Common myeloid progenitor, CD34-positive (primary cell): ENCODE results near the gene MAMSTR. TPM values are rescaled to one million over a fixed set of nuclear protein-coding genes. Genes with fewer than 3 reads are reported as not detected.
"Not testable (repeated sequence)": the region's sequence is repeated elsewhere in the genome, so short reads cannot be mapped to it uniquely, and the experiment has no call there.

Experiments
- CTCF ChIA-PET: fragments of 350-600 bp; sonication (Branson Sonifier 250); formaldehyde crosslinking; loops from one replicate; lab custom pipeline; 2021; ENCODE audit warnings: antibody characterized with exemption; lab: Charles Lee
- POLR2A ChIA-PET: fragments of 350-600 bp; sonication (Branson Sonifier 250); formaldehyde crosslinking; loops from one replicate; lab custom pipeline; 2021; ENCODE audit warnings: antibody characterized with exemption; lab: Charles Lee
- DNase-seq, 3 donors: peaks; one replicate each; pipeline versions ENCODE4 v3.0.0 to v3.0.0-alpha.2; 2013
- H3K27ac ChIP-seq, 2 experiments: 1 replicate in 1 of 2; 2 replicates in 1 of 2; pipeline ENCODE4 v1.7.0; 2013; ENCODE audit warnings: inconsistent platforms in 2 of 2, low read length in 2 of 2, mild to moderate bottlenecking in 2 of 2, low read depth in 1 of 2, moderate library complexity in 1 of 2; ENCODE audit not compliant: severe bottlenecking in 2 of 2, insufficient read depth in 1 of 2, poor library complexity in 1 of 2
- H3K27me3 ChIP-seq, 5 experiments: replicated peaks in 2 of 5; 1 replicate in 3 of 5; 2 replicates in 2 of 5; pipeline versions ENCODE4 v1.6.1 to v1.7.0; 2013; ENCODE audit warnings: low read length in 4 of 5, mild to moderate bottlenecking in 2 of 5, moderate library complexity in 2 of 5, inconsistent platforms in 1 of 5; ENCODE audit not compliant: insufficient read depth in 5 of 5, control insufficient read depth in 4 of 5
- H3K36me3 ChIP-seq, 4 experiments: 1 replicate in 2 of 4; 2 replicates in 2 of 4; pipeline versions ENCODE4 v1.6.1 to v1.7.0; 2013; ENCODE audit warnings: low read length in 3 of 4, control low read depth in 1 of 4, mild to moderate bottlenecking in 1 of 4; ENCODE audit not compliant: control insufficient read depth in 4 of 4, insufficient read depth in 4 of 4
- H3K4me1 ChIP-seq, 4 experiments: 1 replicate in 3 of 4; 2 replicates in 1 of 4; pipeline versions ENCODE4 v1.6.1 to v1.7.1; 2013; ENCODE audit warnings: low read length in 3 of 4, mild to moderate bottlenecking in 3 of 4, control low read depth in 1 of 4, inconsistent platforms in 1 of 4, moderate library complexity in 1 of 4; ENCODE audit not compliant: control insufficient read depth in 4 of 4, insufficient read depth in 4 of 4; ENCODE audit errors: control extremely low read depth in 1 of 4
- H3K4me3 ChIP-seq, 7 experiments: 1 replicate in 4 of 7; 2 replicates in 3 of 7; pipeline versions ENCODE4 v1.5.1 to v1.7.0; 2013; ENCODE audit warnings: mild to moderate bottlenecking in 7 of 7, low read length in 6 of 7, moderate library complexity in 6 of 7, inconsistent platforms in 2 of 7, low read depth in 2 of 7, control low read depth in 1 of 7; ENCODE audit not compliant: insufficient read depth in 4 of 7, control insufficient read depth in 1 of 7; ENCODE audit errors: extremely low read depth in 1 of 7
- H3K9me3 ChIP-seq, 5 experiments: 1 replicate in 4 of 5; 2 replicates in 1 of 5; pipeline versions ENCODE4 v1.6.1 to v1.7.1; 2013; ENCODE audit warnings: low read length in 4 of 5, mild to moderate bottlenecking in 2 of 5, inconsistent platforms in 1 of 5, low read depth in 1 of 5, moderate library complexity in 1 of 5; ENCODE audit not compliant: control insufficient read depth in 4 of 5, insufficient read depth in 2 of 5; ENCODE audit errors: control extremely low read depth in 1 of 5
- WGBS: methylation state at CpG from one replicate; pipeline ENCODE4 v1.1.5; 2013; ENCODE audit not compliant: insufficient coverage; 5-methylcytosine and 5-hydroxymethylcytosine counted together
- polyA plus RNA-seq: library from polyadenylated mRNA; unstranded; fragments of 120-200 nt; gene quantifications from one replicate; pipeline ENCODE4 v1.2.1, GENCODE V29; 2013

MAMSTR gene
- 0.65 TPM for polyA plus RNA-seq

- H3K27ac ChIP-seq = no peak within 1 kb of the TSS
- no peaks in the 10 kb centered on the region for H3K36me3 ChIP-seq
- no peaks in the 10 kb centered on the region for H3K9me3 ChIP-seq
- WGBS = 89% methylated on average over 18 of the region's 33 CpGs
- no peak for DNase-seq
- H3K27me3 ChIP-seq = no peaks in the 10 kb centered on the region
- H3K4me3 ChIP-seq = peak within 1 kb of the TSS; percentile 50 to 87 (median 73)
- CTCF ChIA-PET = no interaction called here
- H3K4me1 ChIP-seq = peaks cover 0 to 17% (median 11%) of the 10 kb centered on the region in 4 experiments
- POLR2A ChIA-PET = no interaction called here
These were observed at the start of gene MAMSTR for GRCh38 chr19:48719263-48720171. MAMSTR (minus strand) TSS chr19:48719725; CDS start chr19:48719031, 694 bp downstream.

GRCh38 chr19:48768994-48769713 lies 49.6 kb upstream of the MAMSTR start:
- WGBS = 98% methylated on average over 4 of the region's 11 CpGs

GRCh38 chr19:48768171-48768753 lies 48.7 kb upstream of the MAMSTR start:
- H3K27ac ChIP-seq, H3K9me3 ChIP-seq, H3K4me1 ChIP-seq, H3K4me3 ChIP-seq, DNase-seq, H3K36me3 ChIP-seq, H3K27me3 ChIP-seq, POLR2A ChIA-PET: not testable (repeated sequence)
- 35% methylated on average over 2 of the region's 6 CpGs for WGBS
- CTCF ChIA-PET = interaction anchor here (1.5 kb wide), 1 partner anchor 122 kb away, joined by 3 read pairs; the partner anchor contains the start of gene CA11

More at GRCh38 chr19:48768994-48769713, 49.6 kb upstream of the MAMSTR start:
- Histone ChIP-seq H3K27me3 (peaks cover 0 to 2% (median 0%) of the 10 kb centered on the region in 5 experiments), H3K4me1 (no peaks in the 10 kb centered on the region), H3K27ac (no peak overlapping the region), H3K4me3 (no peak overlapping the region), H3K9me3 (no peaks in the 10 kb centered on the region), H3K36me3 (no peaks in the 10 kb centered on the region)
- CTCF ChIA-PET = interaction anchor here (0.6 to 1.5 kb wide), 3 partner anchors 42 to 123 kb away, joined by 3 read pairs; partner anchors contain the start of gene CA11
- POLR2A ChIA-PET = no interaction called here
- DNase-seq = no peak

GRCh38 chr19:48765816-48766215 lies 46.3 kb upstream of the MAMSTR start:
- H3K4me3 ChIP-seq, H3K27me3 ChIP-seq, POLR2A ChIA-PET, H3K27ac ChIP-seq, H3K36me3 ChIP-seq, DNase-seq, CTCF ChIA-PET, H3K9me3 ChIP-seq, H3K4me1 ChIP-seq: not testable (repeated sequence)
- 100% methylated on average over 1 of the region's 5 CpGs for WGBS

- WGBS = 37% methylated on average over 15 of the region's 16 CpGs
- Histone ChIP-seq H3K27ac (no peak overlapping the region), H3K4me3 (peak overlapping the region in 1 of 7 experiments; percentile 33), H3K27me3 (peaks cover 0 to 7% (median 2%) of the 10 kb centered on the region in 5 experiments), H3K9me3 (no peaks in the 10 kb centered on the region), H3K36me3 (no peaks in the 10 kb centered on the region), H3K4me1 (peaks cover 0 to 8% (median 4%) of the 10 kb centered on the region in 4 experiments)
- ChIA-PET POLR2A (no interaction called here), CTCF (interaction anchor here (1.5 kb wide), 1 partner anchor 14 kb away, joined by 3 read pairs; the partner anchor contains the start of gene IZUMO1)
- DNase-seq = no peak
These were observed 41.1 kb upstream of the MAMSTR start for GRCh38 chr19:48760504-48761205.

GRCh38 chr19:48757741-48758144 lies 38.2 kb upstream of the MAMSTR start:
- DNase-seq = no peak
- Histone ChIP-seq H3K27me3 (peaks cover 0 to 15% (median 15%) of the 10 kb centered on the region in 5 experiments), H3K4me3 (no peak overlapping the region), H3K9me3 (no peaks in the 10 kb centered on the region), H3K27ac (no peak overlapping the region), H3K4me1 (peaks cover 0 to 18% (median 12%) of the 10 kb centered on the region in 4 experiments), H3K36me3 (no peaks in the 10 kb centered on the region)
- WGBS = 93% methylated on average over 9 of the region's 14 CpGs
- ChIA-PET CTCF (interaction anchor here (1.1 to 1.4 kb wide), 2 partner anchors 9 to 25 kb away, joined by 3 read pairs; no protein-coding TSS in a partner anchor), POLR2A (no interaction called here)
